22Rv1 (cell line): Measurements from ENCODE around the gene KIAA1671.
"Not testable (repeated sequence)": the region's sequence is repeated elsewhere in the genome, so short reads cannot be mapped to it uniquely, and the experiment has no call there.

Experiments
- CTCF ChIP-seq: fragments of 450-650 bp; IDR thresholded peaks from 2 replicates; pipeline ENCODE4 v1.5.1; 2017; ENCODE audit warnings: mild to moderate bottlenecking
- ZFX ChIP-seq: fragments of 450-650 bp; IDR thresholded peaks from 2 replicates; pipeline ENCODE4 v1.6.1; 2017; ENCODE audit warnings: antibody characterized with exemption, borderline replicate concordance

- not testable (repeated sequence) for TF ChIP-seq CTCF, ZFX
Observed at GRCh38 chr22:24907101-24907500, 45.4 kb upstream of the KIAA1671 start.
